ENCODE results near the gene RGPD8.

Gene RGPD8

GRCh38 chr2:112345030-112346027 lies 88.1 kb downstream of the RGPD8 start:
- H3K36me3 ChIP-seq (ENCODE audit: insufficient read depth, low read length), result no peaks in the 10 kb centered on the region
- H3K27ac ChIP-seq (ENCODE audit: low read depth, low read length), result no peak overlapping the region
- no peaks in the 10 kb centered on the region for H3K27me3 ChIP-seq (ENCODE audit: control insufficient read depth in 1 of 2, insufficient read depth in 2 of 2, low read length in 2 of 2)
- no peaks in the 10 kb centered on the region for H3K4me1 ChIP-seq (ENCODE audit: insufficient read depth, low read length)
- H3K9me3 ChIP-seq (ENCODE audit: low read length), result no peaks in the 10 kb centered on the region
- no peak overlapping the region for H3K4me3 ChIP-seq (ENCODE audit: low read depth in 1 of 2, low read length in 2 of 2)
- H3K9ac ChIP-seq (ENCODE audit: low read length), result no peak overlapping the region

- no peak overlapping the region for H3K27ac ChIP-seq (ENCODE audit: low read depth, low read length)
- no peak overlapping the region for H3K9ac ChIP-seq (ENCODE audit: low read length)
- H3K9me3 ChIP-seq (ENCODE audit: low read length), result no peaks in the 10 kb centered on the region
- H3K27me3 ChIP-seq (ENCODE audit: control insufficient read depth in 1 of 2, insufficient read depth in 2 of 2, low read length in 2 of 2), result no peaks in the 10 kb centered on the region
- no peak overlapping the region for H3K4me3 ChIP-seq (ENCODE audit: low read depth in 1 of 2, low read length in 2 of 2)
- H3K36me3 ChIP-seq (ENCODE audit: insufficient read depth, low read length), result no peaks in the 10 kb centered on the region
- H3K4me1 ChIP-seq (ENCODE audit: insufficient read depth, low read length), result no peaks in the 10 kb centered on the region
These were observed 89.4 kb downstream of the RGPD8 start for GRCh38 chr2:112343827-112344585.

GRCh38 chr2:112342067-112342550 lies 91.3 kb downstream of the RGPD8 start:
- Histone ChIP-seq H3K36me3 (ENCODE audit: insufficient read depth, low read length) (no peaks in the 10 kb centered on the region), H3K9me3 (ENCODE audit: low read length) (no peaks in the 10 kb centered on the region), H3K27me3 (ENCODE audit: control insufficient read depth in 1 of 2, insufficient read depth in 2 of 2, low read length in 2 of 2) (no peaks in the 10 kb centered on the region), H3K27ac (ENCODE audit: low read depth, low read length) (no peak overlapping the region), H3K9ac (ENCODE audit: low read length) (no peak overlapping the region), H3K4me3 (ENCODE audit: low read depth in 1 of 2, low read length in 2 of 2) (no peak overlapping the region), H3K4me1 (ENCODE audit: insufficient read depth, low read length) (no peaks in the 10 kb centered on the region)

GRCh38 chr2:112340475-112341267 lies 92.8 kb downstream of the RGPD8 start:
- Histone ChIP-seq H3K4me1 (ENCODE audit: insufficient read depth, low read length) (no peaks in the 10 kb centered on the region), H3K36me3 (ENCODE audit: insufficient read depth, low read length) (no peaks in the 10 kb centered on the region), H3K27ac (ENCODE audit: low read depth, low read length) (no peak overlapping the region), H3K4me3 (ENCODE audit: low read depth in 1 of 2, low read length in 2 of 2) (no peak overlapping the region), H3K9me3 (ENCODE audit: low read length) (no peaks in the 10 kb centered on the region), H3K27me3 (ENCODE audit: control insufficient read depth in 1 of 2, insufficient read depth in 2 of 2, low read length in 2 of 2) (no peaks in the 10 kb centered on the region), H3K9ac (ENCODE audit: low read length) (no peak overlapping the region)

- no peak overlapping the region for H3K9ac ChIP-seq (ENCODE audit: low read length)
- no peak overlapping the region for H3K27ac ChIP-seq (ENCODE audit: low read depth, low read length)
- H3K9me3 ChIP-seq (ENCODE audit: low read length), result no peaks in the 10 kb centered on the region
- no peaks in the 10 kb centered on the region for H3K4me1 ChIP-seq (ENCODE audit: insufficient read depth, low read length)
- H3K4me3 ChIP-seq (ENCODE audit: low read depth in 1 of 2, low read length in 2 of 2), result no peak overlapping the region
- H3K27me3 ChIP-seq (ENCODE audit: control insufficient read depth in 1 of 2, insufficient read depth in 2 of 2, low read length in 2 of 2), result no peaks in the 10 kb centered on the region
- no peaks in the 10 kb centered on the region for H3K36me3 ChIP-seq (ENCODE audit: insufficient read depth, low read length)
These were observed 93.5 kb downstream of the RGPD8 start for GRCh38 chr2:112339986-112340385.

GRCh38 chr2:112335600-112335999 lies 97.8 kb downstream of the RGPD8 start:
- Histone ChIP-seq H3K9me3 (ENCODE audit: low read length) (no peaks in the 10 kb centered on the region), H3K36me3 (ENCODE audit: insufficient read depth, low read length) (peaks cover 8% of the 10 kb centered on the region), H3K4me1 (ENCODE audit: insufficient read depth, low read length) (no peaks in the 10 kb centered on the region), H3K27ac (ENCODE audit: low read depth, low read length) (no peak overlapping the region), H3K27me3 (ENCODE audit: control insufficient read depth in 1 of 2, insufficient read depth in 2 of 2, low read length in 2 of 2) (no peaks in the 10 kb centered on the region), H3K4me3 (ENCODE audit: low read depth in 1 of 2, low read length in 2 of 2) (no peak overlapping the region), H3K9ac (ENCODE audit: low read length) (no peak overlapping the region)

GRCh38 chr2:112332123-112332696 lies 101.2 kb downstream of the RGPD8 start:
- no peaks in the 10 kb centered on the region for H3K4me1 ChIP-seq (ENCODE audit: insufficient read depth, low read length)
- peaks cover 12% of the 10 kb centered on the region for H3K36me3 ChIP-seq (ENCODE audit: insufficient read depth, low read length)
- H3K27ac ChIP-seq (ENCODE audit: low read depth, low read length), result no peak overlapping the region
- H3K9ac ChIP-seq (ENCODE audit: low read length), result no peak overlapping the region
- no peaks in the 10 kb centered on the region for H3K9me3 ChIP-seq (ENCODE audit: low read length)
- H3K27me3 ChIP-seq (ENCODE audit: control insufficient read depth in 1 of 2, insufficient read depth in 2 of 2, low read length in 2 of 2), result no peaks in the 10 kb centered on the region
- H3K4me3 ChIP-seq (ENCODE audit: low read depth in 1 of 2, low read length in 2 of 2), result no peak overlapping the region

- Histone ChIP-seq H3K27me3 (ENCODE audit: control insufficient read depth in 1 of 2, insufficient read depth in 2 of 2, low read length in 2 of 2) (no peaks in the 10 kb centered on the region), H3K4me3 (ENCODE audit: low read depth in 1 of 2, low read length in 2 of 2) (no peak overlapping the region), H3K9me3 (ENCODE audit: low read length) (no peaks in the 10 kb centered on the region), H3K27ac (ENCODE audit: low read depth, low read length) (no peak overlapping the region), H3K4me1 (ENCODE audit: insufficient read depth, low read length) (no peaks in the 10 kb centered on the region), H3K9ac (ENCODE audit: low read length) (no peak overlapping the region), H3K36me3 (ENCODE audit: insufficient read depth, low read length) (peaks cover 21% of the 10 kb centered on the region)
These were observed 110.5 kb downstream of the RGPD8 start for GRCh38 chr2:112322919-112323318.

- no peaks in the 10 kb centered on the region for H3K9me3 ChIP-seq (ENCODE audit: low read length)
- no peak overlapping the region for H3K27ac ChIP-seq (ENCODE audit: low read depth, low read length)
- no peak overlapping the region for H3K9ac ChIP-seq (ENCODE audit: low read length)
- H3K36me3 ChIP-seq (ENCODE audit: insufficient read depth, low read length), result peaks cover 19% of the 10 kb centered on the region
- no peak overlapping the region for H3K4me3 ChIP-seq (ENCODE audit: low read depth in 1 of 2, low read length in 2 of 2)
- no peaks in the 10 kb centered on the region for H3K27me3 ChIP-seq (ENCODE audit: control insufficient read depth in 1 of 2, insufficient read depth in 2 of 2, low read length in 2 of 2)
- no peaks in the 10 kb centered on the region for H3K4me1 ChIP-seq (ENCODE audit: insufficient read depth, low read length)
These were observed 111.8 kb downstream of the RGPD8 start for GRCh38 chr2:112321375-112322320.
